Stimulated activated CD4-positive, alpha-beta T cell treated with anti-CD3 and anti-CD28 coated beads, Interleukin-12 subunit alpha, Interleukin-12 subunit beta, amount 100 ng/mL, for 4 hours (primary cell): ENCODE data around the gene PTPRO.
A peak's percentile ranks its signal among the peaks of the same experiment; 100 is the strongest.

Source experiments
- DNase-seq: peaks from one replicate; pipeline ENCODE4 v3.0.0-alpha.2; 2020

The PTPRO gene

GRCh38 chr12:15530361-15530760 is 208.1 kb downstream of the PTPRO start:
- DNase-seq = no peak

DNA sequence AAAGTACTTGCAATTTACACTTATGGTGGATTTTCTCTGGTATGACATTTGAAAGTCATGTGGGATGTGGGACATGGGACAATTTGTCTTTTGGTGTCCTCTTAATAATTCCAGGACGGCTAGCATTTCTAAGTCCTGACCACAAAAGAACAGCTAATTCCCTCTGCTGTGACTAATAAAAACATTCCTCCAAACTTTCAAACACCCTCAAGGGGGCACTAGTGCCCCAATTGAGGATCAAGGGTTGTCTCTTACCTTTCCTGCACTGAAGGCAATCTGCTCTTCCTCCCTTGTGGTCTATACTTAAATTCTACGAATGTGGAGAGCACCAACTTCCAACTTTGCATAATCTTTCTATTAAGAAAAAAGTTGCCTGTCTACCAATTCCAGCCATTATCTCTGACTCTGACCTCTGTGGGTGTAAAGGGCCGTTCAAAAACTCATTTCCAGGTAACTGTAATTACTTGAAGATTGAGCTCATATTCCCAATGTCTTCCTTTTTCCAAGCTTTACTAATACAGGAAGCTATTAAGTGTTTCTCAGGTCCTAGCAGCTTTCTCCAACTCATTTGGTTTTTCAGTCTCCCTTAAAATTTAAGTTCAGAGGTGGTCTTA is 210.2 kb downstream of the PTPRO start:
- DNase-seq = peak; percentile 28

GRCh38 chr12:15534322-15534721 is 212.0 kb downstream of the PTPRO start:
- DNase-seq = no peak

GRCh38 chr12:15534874-15535273 is 212.6 kb downstream of the PTPRO start:
- DNase-seq = no peak

- DNase-seq = no peak
Observed at GRCh38 chr12:15535352-15535781, 213.1 kb downstream of the PTPRO start.

- no peak for DNase-seq
Observed at GRCh38 chr12:15536446-15536845, 214.1 kb downstream of the PTPRO start.

GRCh38 chr12:15538881-15539280 is 216.6 kb downstream of the PTPRO start:
- DNase-seq = no peak

DNA sequence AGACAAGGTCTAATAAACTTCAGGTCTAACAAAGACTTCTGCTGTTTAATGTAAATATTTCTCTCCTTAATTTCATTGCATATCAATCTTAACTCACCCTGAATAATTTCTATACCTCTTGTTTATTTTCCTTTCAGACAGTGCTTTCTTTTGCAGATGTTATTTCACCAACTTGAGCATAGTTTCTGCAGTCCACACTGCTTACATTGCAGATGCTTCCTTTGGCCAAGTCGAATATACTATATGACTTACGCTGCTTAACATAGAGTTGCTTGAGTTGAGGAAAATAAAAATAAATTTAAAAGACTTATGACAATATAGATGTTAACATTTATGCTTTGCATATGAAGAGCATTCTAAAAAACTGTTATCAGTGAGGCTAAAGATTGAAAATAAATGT is 217.7 kb downstream of the PTPRO start:
- DNase-seq = no peak

DNA sequence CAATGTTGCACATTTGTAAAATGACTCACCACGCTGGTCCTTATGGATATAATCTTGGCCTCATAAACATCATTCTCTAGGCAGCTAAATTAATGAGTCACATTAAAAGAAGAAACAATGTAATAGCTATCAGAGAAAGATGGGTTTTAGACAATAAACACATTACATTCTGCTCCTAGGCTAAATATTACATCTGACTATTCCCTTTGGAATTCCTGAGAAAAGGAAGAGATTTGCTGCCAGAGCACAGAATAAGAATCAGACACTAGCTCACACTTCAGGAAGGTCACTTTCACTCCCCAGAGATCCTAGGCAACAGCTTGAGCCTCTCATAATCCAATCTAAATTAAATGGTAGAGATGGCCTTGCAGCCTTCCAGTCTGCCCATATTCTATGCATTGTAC is 218.2 kb downstream of the PTPRO start:
- DNase-seq = no peak

GRCh38 chr12:15541996-15542631 is 219.8 kb downstream of the PTPRO start:
- DNase-seq = no peak

DNA sequence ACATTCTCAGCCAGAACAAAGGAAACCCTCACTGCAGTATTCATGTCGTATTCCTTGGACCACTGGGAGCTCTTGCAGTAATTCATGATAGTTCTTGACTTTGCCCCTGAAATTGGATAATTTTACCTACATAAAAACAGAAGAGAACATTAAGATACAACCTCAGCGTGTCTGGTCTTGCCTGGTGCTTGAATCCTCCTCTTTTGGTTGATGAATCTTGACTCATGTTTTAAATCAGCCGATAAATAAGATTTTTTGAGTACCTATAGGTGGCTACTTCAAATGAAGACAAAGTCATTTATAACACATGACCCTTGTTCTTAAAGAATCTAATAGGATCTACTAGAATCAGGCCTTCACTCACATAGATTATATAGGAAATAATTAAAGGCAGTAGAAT is 221.0 kb downstream of the PTPRO start:
- no peak for DNase-seq

DNA sequence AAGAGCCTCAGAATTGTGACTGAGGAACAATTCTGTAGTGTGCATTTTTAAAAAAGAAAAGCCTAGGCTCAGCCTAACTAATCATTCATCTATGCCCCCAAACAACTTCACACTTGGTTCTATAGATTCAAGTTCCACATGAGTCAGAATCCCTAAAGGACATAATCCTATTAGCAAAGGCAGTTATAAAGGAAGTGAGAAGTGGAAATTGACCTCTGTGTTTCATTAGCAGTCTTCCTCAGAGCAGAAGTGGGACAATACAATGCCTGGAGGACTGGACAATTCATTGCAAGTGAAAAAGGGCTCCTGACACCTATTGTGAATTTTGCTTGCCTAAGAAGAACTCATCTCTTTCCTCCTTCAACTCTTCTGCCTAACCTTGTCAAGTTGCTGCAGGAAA is 222.3 kb downstream of the PTPRO start:
- DNase-seq = no peak

DNA sequence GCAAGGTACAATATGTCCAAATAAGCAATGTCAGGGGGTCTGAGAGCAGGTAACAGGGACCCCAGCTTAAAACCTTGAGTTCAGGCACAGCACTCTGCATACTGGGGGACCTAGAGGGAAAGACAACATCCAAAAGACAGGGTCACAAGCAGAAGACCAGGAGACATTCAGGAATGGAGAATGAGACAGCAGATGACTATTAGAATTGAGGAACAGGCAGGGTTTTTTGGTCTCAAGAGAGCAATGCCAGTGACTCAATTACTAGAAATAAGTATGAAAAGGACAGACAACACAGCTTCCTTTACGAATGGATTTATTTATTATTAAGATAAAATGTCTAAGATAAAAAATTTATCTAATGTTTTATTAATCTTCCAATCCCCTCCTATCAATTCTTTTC is 223.0 kb downstream of the PTPRO start:
- no peak for DNase-seq

- no peak for DNase-seq
Observed at GRCh38 chr12:15546102-15546701, 223.9 kb downstream of the PTPRO start.

DNA sequence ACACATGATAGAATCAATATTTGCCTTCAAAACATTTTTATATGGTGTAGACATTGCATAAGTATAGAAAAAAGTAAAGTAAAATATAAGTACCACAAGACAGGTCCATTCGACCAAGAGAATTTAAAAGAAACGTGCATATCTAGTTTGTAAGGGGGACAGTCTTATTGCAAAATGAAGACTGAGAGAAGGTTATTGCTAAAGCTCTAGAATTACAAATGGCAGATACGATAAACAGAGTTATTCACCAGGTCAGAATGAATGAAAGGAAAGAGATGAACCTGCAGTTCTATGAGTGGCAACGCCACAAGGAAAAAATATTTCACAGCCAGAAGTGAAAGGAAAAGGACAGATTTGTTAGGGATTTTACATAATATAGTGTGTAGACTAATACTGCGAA is 224.8 kb downstream of the PTPRO start:
- DNase-seq = no peak

DNA sequence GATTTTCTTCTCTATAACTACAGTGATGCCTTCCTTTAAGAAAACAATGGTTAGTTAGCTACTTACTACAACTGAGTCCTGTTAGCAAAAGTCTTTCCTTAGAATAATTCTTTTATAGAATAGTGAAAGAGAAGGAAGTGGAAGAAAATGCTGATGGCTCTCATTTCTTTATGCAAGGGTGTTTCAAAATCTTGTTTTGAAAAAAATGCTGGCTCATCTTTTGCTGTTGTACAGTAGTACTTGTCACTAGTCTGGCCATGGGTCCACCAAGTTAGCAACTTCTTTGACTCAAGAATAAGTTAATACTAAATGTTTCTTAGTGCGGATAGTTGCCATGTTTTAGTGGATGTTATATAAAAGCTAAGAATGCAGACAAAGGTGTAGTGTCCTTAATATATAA is 225.4 kb downstream of the PTPRO start:
- no peak for DNase-seq

DNA sequence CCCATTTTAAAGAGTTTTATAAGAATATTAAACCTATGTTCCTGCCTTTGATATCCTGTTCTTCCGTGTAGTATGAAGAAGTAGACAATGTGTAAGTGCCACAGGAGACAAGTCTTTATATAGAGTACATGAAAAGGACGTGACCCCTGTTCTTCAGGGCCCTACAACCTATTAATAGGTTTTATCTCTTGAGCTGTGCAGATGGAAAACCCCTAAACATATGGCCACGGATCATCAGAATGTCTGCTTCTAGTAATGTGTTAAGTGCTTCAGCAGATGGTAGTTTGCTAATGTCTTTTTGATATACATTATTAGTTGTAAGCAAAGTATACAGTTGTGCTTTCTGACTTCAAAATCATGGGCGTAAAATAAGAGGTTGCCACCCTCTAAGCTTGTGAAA is 228.5 kb downstream of the PTPRO start:
- DNase-seq = no peak

- DNase-seq = no peak
Observed at GRCh38 chr12:15555446-15555845, 233.1 kb downstream of the PTPRO start.

DNA sequence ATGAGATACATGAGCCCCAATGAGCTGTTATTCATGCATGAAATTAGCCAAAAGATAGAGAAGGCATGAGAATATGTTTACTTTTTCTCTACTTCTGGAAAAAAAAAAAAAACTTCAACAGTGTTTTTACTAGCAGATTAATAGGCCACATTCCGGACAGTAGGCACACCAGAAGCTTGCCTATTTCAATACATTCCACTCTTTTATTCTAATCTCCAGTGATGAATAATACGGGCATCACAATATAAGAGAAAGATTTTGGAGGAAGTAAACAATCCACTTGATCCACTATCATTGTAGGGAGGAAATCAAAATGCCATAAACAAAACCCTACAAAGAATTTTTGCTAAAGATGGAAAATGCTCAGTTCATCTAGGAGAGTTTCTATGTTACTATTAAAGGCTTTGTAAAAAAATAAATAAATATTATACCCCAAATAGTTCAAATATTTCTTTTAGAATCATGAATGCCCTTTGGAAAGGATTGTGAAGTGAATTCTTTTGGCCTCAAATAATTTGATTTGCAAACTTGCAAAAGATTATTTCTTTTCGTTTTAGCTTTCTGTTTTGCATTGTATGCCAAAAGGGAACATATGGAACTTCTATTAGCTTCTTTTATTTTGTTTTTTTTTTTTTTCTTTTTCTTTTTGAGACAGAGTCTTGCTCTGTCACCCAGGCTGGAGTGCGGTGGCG is 234.2 kb downstream of the PTPRO start:
- DNase-seq = no peak

DNA sequence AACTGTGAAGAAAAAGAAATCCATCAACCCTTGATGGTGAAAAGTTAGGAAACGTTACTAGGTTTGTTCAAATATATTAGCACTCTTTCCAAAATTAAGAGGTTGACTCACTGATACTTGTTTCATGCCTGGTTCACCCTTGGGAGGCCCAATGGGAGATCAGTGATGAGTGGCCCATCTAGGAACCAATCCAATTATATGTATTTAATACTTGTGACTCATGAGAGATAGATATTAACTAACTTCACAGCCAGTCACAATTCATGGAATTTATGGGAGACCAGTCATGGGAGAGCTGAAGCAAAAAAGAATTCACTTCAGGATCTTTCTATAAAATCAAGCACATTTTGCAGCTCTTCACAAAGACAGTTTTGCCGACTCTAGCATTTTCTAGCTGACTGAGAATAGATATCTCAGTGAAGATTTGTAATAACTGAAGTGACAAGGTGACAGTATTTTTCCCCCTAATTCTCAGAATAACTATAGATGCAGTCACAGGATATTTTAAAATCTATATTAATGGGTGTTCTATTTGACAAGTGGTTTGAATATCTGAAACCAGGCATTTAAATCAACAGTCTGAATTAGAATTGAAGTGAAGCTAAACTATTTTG is 236.7 kb downstream of the PTPRO start:
- DNase-seq = no peak

DNA sequence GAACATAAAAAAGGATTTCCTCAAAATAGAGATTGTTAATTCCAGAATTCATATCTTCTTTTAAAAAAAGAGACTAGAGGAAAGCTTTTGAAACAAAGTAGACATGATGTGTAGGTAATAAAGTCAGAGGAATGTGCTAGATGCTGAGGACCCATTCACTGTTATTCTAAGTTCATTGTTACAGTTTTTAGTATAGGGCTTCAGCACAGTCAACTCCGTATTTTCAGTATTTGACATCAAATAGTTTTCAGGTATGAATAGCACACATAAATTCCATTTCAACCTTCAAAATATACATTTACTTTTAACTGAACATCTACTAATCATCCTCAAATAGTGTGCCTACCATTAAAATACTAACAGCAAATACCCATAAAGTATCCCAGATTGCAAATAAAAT is 239.1 kb downstream of the PTPRO start:
- no peak for DNase-seq

GRCh38 chr12:15562263-15562662 is 240.0 kb downstream of the PTPRO start:
- no peak for DNase-seq

DNA sequence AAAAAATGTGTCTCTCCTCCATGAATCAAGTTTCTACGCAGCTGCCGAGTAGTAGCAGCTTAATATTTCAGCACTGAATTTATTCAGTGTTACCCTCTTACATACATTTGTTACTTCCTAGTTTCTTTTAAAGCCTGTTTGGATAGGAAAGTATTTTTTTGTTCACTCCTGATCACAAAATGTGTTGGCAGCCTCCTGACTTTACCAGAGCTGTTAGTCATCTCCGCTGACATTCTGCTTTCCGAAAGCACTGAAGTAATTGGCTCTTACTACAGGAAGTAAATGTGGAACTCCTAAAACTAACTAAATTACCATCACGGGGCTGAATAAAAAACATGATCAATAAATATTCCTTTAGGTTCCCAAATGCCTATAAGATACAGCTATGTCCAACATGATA is 241.4 kb downstream of the PTPRO start:
- DNase-seq = no peak

DNA sequence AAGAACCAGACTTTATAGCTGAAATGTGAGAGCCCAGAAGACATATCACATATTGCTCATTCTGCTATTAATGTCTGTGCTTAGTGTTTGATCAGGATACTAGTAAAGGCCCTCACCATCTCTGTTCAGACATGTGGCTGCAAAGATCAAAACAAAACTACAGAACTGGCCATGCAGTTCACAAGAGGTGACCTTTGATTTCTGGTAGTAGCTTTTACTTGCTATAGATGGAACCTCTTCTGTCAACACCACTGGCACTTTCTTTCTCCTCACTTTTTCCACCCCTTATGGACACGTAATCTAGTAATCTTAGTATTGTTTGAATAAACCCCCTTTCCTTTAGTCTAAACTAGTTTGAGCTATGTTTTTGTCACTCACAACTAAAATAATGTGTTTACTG is 252.0 kb downstream of the PTPRO start:
- no peak for DNase-seq
